Lung (tissue), 12 donors: Measurements from ENCODE around the gene PSMA2. TPM values are rescaled to one million over a fixed set of nuclear protein-coding genes. Genes with fewer than 3 reads are reported as not detected.

Experiments used
- ATAC-seq: fragments of 200-7000 bp; cut with Tn5 transposase; one replicate; pipeline ENCODE4 v1.9.1; 2020; ENCODE audit warnings: moderate number of reproducible peaks; ENCODE audit not compliant: insufficient read depth, low FRiP score
- DNase-seq, 3 donors: peaks; one replicate each; pipeline ENCODE4 v3.0.0-alpha.2; 2013 to 2017
- H3K27ac ChIP-seq, 2 donors: one replicate each; pipeline ENCODE4 v1.5.1; 2013; ENCODE audit warnings: mild to moderate bottlenecking in 2 of 2, moderate library complexity in 2 of 2, control low read depth in 1 of 2, inconsistent platforms in 1 of 2, low read depth in 1 of 2, low read length in 1 of 2
- H3K27me3 ChIP-seq, 3 donors: one replicate each; pipeline ENCODE4 v1.5.1; 2013; ENCODE audit warnings: low read length in 2 of 3; ENCODE audit not compliant: control insufficient read depth in 3 of 3, insufficient read depth in 3 of 3
- H3K36me3 ChIP-seq, 4 donors: one replicate each; pipeline ENCODE4 v1.5.1; 2013; ENCODE audit warnings: low read length in 4 of 4, mild to moderate bottlenecking in 1 of 4, moderate library complexity in 1 of 4; ENCODE audit not compliant: control insufficient read depth in 4 of 4, insufficient read depth in 4 of 4
- H3K4me1 ChIP-seq, 5 donors: one replicate each; pipeline ENCODE4 v1.5.1; 2013; ENCODE audit warnings: low read length in 5 of 5, mild to moderate bottlenecking in 2 of 5, moderate library complexity in 1 of 5; ENCODE audit not compliant: control insufficient read depth in 5 of 5, insufficient read depth in 5 of 5
- H3K4me3 ChIP-seq: one replicate; pipeline ENCODE4 v1.5.1; 2013; ENCODE audit warnings: mild to moderate bottlenecking, control low read depth, moderate library complexity
- H3K9ac ChIP-seq, 2 donors: one replicate each; pipeline ENCODE4 v1.5.1; 2013; ENCODE audit warnings: low read length in 2 of 2, control low read depth in 1 of 2; ENCODE audit not compliant: insufficient read depth in 1 of 2
- H3K9me3 ChIP-seq, 4 donors: one replicate each; pipeline ENCODE4 v1.5.1; 2013; ENCODE audit warnings: low read length in 3 of 4, mild to moderate bottlenecking in 1 of 4, moderate library complexity in 1 of 4; ENCODE audit not compliant: control insufficient read depth in 4 of 4, insufficient read depth in 3 of 4
- WGBS, 2 donors: extraction: QIAGEN DNeasy Blood & Tissue Kit; methylation state at CpG; one replicate each; pipeline ENCODE4 v1.1.7; 2013; 5-methylcytosine and 5-hydroxymethylcytosine counted together
- polyA plus RNA-seq, 2 donors: library from polyadenylated mRNA; stranded (reverse); fragments of 200-250 nt; gene quantifications; one replicate each; pipeline ENCODE4 v1.2.1, GENCODE V29; 2013
- total RNA-seq, 2 donors: library from RNA; depleted of rRNA in 1 of 2; stranded (reverse); fragments of >200 nt in 1 of 2; gene quantifications; one replicate each; pipeline ENCODE4 v1.2.1, GENCODE V29; 2014 to 2021
- TF ChIP-seq, protein P1 (sequence below): IDR thresholded peaks from 2 replicates; pipeline ENCODE4 v1.5.1; 2012; ENCODE audit warnings: mild to moderate bottlenecking; ENCODE audit errors: control extremely low read depth, extremely low read depth
- donor health status: control.
- donor health status: control.
- donor health status: Bipolar disorder and iron deficiency.
- donor health status: healthy.
- donor health status: DM: yes; HTN: yes; CAD: no.

PSMA2 gene
- total and polyA plus RNA-seq, 4 donors, result 41.0 to 125 (median 97.8) TPM

DNA sequence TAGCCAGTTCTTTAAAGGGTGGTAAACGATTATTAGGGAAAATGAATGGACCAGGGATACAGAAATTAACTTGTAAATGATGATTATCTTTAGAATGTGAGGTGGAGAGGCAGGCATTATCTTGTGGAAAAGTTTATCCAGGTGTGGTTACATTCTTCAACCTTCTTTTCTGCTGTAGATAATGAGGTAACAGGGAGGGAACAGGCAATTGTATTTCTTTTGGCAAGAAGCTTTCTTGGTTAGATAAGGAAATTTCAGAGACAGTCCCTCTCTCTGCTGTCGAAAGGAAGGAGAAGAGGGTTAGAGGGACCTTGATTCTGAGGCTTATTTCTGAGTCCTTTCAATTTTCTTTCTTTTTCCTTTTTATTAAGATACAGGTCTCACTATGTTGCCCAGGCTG is 32.3 kb upstream of the PSMA2 start:
- WGBS, 2 donors, result 71 to 84% methylated on average over 2 of the region's 2 CpGs
- peaks cover 0 to 7% (median 0%) of the 10 kb centered on the region in 5 donors for H3K4me1 ChIP-seq
- TF ChIP-seq, protein P1, sequence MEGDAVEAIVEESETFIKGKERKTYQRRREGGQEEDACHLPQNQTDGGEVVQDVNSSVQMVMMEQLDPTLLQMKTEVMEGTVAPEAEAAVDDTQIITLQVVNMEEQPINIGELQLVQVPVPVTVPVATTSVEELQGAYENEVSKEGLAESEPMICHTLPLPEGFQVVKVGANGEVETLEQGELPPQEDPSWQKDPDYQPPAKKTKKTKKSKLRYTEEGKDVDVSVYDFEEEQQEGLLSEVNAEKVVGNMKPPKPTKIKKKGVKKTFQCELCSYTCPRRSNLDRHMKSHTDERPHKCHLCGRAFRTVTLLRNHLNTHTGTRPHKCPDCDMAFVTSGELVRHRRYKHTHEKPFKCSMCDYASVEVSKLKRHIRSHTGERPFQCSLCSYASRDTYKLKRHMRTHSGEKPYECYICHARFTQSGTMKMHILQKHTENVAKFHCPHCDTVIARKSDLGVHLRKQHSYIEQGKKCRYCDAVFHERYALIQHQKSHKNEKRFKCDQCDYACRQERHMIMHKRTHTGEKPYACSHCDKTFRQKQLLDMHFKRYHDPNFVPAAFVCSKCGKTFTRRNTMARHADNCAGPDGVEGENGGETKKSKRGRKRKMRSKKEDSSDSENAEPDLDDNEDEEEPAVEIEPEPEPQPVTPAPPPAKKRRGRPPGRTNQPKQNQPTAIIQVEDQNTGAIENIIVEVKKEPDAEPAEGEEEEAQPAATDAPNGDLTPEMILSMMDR, result no peak
- no peak for ATAC-seq
- DNase-seq, result no peak
- peak overlapping the region in 1 of 2 donors; percentile 43 for H3K27ac ChIP-seq
- H3K9me3 ChIP-seq, result no peaks in the 10 kb centered on the region
- no peak overlapping the region for H3K9ac ChIP-seq
- no peak overlapping the region for H3K4me3 ChIP-seq
- no peaks in the 10 kb centered on the region for H3K36me3 ChIP-seq
- H3K27me3 ChIP-seq, result no peaks in the 10 kb centered on the region

DNA sequence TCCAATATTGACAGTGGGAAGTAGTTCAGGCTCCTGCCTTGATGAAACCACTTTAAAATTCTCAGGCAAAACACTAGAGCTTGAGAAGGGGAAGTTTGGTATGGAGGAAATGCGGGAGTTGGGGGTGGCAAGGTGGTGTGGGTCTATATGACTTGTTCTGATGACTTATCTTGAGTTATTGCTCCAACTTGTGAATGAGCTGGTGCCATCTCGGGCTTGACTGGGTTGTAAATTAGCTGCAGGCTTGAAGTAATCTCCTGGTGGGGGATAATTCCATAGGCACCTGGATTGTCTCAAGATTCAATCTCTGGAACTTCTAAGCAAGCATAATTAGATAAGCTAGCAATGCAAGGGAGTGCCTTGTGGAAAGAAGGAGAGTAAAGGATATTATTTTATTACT is 29.2 kb upstream of the PSMA2 start:
- H3K36me3 ChIP-seq, result no peaks in the 10 kb centered on the region
- no peak overlapping the region for H3K4me3 ChIP-seq
- TF ChIP-seq, protein P1, result no peak
- H3K27me3 ChIP-seq, result no peaks in the 10 kb centered on the region
- no peak overlapping the region for H3K27ac ChIP-seq
- peaks cover 0 to 7% (median 0%) of the 10 kb centered on the region in 5 donors for H3K4me1 ChIP-seq
- no peak for ATAC-seq
- H3K9ac ChIP-seq, result no peak overlapping the region
- H3K9me3 ChIP-seq, result peaks cover 0 to 2% (median 0%) of the 10 kb centered on the region in 4 donors
- no peak for DNase-seq
- WGBS, 2 donors, result 27 to 46% methylated on average over 2 of the region's 2 CpGs

DNA sequence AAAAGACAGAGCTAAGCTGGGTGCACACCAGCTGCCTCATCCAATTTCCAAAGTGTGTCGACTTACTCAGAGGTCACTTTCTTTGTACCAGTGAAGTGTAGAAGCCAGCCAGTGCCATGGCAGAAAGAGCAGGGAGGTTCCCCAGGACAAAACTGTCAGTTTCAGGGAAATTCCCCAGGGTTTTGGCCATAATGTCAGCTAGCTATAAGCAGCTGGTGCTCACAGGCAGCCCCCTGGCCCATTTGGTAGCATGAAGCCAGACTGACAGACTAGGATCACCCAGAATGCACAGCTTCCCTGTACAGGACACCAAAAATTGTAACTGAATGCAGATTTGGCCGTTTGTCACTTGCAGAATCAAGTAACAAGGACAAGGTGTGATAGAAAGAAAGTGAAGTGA is 28.8 kb upstream of the PSMA2 start:
- TF ChIP-seq, protein P1, result no peak
- WGBS, 2 donors, result 54 to 60% methylated on average over 2 of the region's 2 CpGs
- ATAC-seq (no peak), DNase-seq (no peak)
- H3K27ac ChIP-seq, result no peak overlapping the region
- no peak overlapping the region for H3K4me3 ChIP-seq
- H3K9ac ChIP-seq, result peak overlapping the region in 1 of 2 donors; percentile 16
- H3K27me3 ChIP-seq, result no peaks in the 10 kb centered on the region
- H3K9me3 ChIP-seq, result peaks cover 0 to 2% (median 0%) of the 10 kb centered on the region in 4 donors
- H3K4me1 ChIP-seq, result peaks cover 0 to 5% (median 0%) of the 10 kb centered on the region in 5 donors
- H3K36me3 ChIP-seq, result no peaks in the 10 kb centered on the region

DNA sequence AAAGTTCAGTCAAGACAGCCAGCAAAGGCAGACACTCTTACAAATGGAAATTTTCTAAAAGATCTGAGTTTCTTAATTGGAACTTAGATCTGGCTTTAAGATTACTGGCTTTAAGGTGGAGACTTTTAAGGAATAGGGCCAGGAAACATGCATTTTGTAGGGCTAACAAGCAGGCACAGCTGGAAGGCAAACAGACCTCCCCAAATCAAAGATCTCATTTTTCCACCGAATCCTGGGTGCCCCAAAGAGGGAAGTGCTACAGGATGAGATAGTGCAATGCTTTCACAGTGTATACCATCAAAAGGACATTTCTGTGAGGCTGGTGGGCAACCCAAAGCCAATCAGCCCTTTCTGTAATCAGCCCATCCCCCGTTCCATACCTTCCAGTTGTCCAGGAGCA is 27.6 kb upstream of the PSMA2 start:
- H3K36me3 ChIP-seq, result no peaks in the 10 kb centered on the region

More for the DNA sequence above, 27.6 kb upstream of the PSMA2 start:
- Histone ChIP-seq H3K9ac (no peak overlapping the region), H3K27ac (no peak overlapping the region), H3K27me3 (no peaks in the 10 kb centered on the region), H3K4me1 (peaks cover 0 to 4% (median 0%) of the 10 kb centered on the region in 5 donors), H3K9me3 (peaks cover 0 to 2% (median 0%) of the 10 kb centered on the region in 4 donors), H3K4me3 (no peak overlapping the region)
- 78 to 94% methylated on average over 2 of the region's 2 CpGs for WGBS, 2 donors
- DNase-seq (no peak), ATAC-seq (no peak)
- TF ChIP-seq, protein P1, result no peak
